NCI-H226 (cell line): ENCODE measurements around the gene ADCY5.

Source experiments
- DNase-seq: peaks from one replicate; pipeline ENCODE4 v3.0.0-alpha.2; 2015

ADCY5 gene

GRCh38 chr3:123424999-123425712, 23.7 kb downstream of the ADCY5 start:
- no peak for DNase-seq

GRCh38 chr3:123424321-123424998, 24.4 kb downstream of the ADCY5 start:
- no peak for DNase-seq

GRCh38 chr3:123423806-123424205, 25.1 kb downstream of the ADCY5 start:
- no peak for DNase-seq

GRCh38 chr3:123423031-123423430, 25.9 kb downstream of the ADCY5 start:
- no peak for DNase-seq

GRCh38 chr3:123422457-123422856, 26.4 kb downstream of the ADCY5 start:
- no peak for DNase-seq

GRCh38 chr3:123421353-123422174, 27.3 kb downstream of the ADCY5 start:
- no peak for DNase-seq

- DNase-seq = no peak
These were observed 28.4 kb downstream of the ADCY5 start for GRCh38 chr3:123420416-123420968.

- no peak for DNase-seq
These were observed 29.0 kb downstream of the ADCY5 start for GRCh38 chr3:123419850-123420297.

GRCh38 chr3:123419181-123419849, 29.6 kb downstream of the ADCY5 start:
- no peak for DNase-seq

GRCh38 chr3:123416647-123417046, 32.2 kb downstream of the ADCY5 start:
- no peak for DNase-seq

GRCh38 chr3:123416173-123416572, 32.7 kb downstream of the ADCY5 start:
- no peak for DNase-seq

GRCh38 chr3:123414973-123415775, 33.7 kb downstream of the ADCY5 start:
- no peak for DNase-seq

GRCh38 chr3:123412811-123413604, 35.9 kb downstream of the ADCY5 start:
- DNase-seq = no peak

- DNase-seq = no peak
These were observed 36.8 kb downstream of the ADCY5 start for GRCh38 chr3:123412076-123412475.

GRCh38 chr3:123411340-123412040, 37.4 kb downstream of the ADCY5 start:
- DNase-seq = no peak

GRCh38 chr3:123410149-123410515, 38.8 kb downstream of the ADCY5 start:
- no peak for DNase-seq

GRCh38 chr3:123409443-123410148, 39.3 kb downstream of the ADCY5 start:
- peak; percentile 32 for DNase-seq

- no peak for DNase-seq
These were observed 42.3 kb downstream of the ADCY5 start for GRCh38 chr3:123406598-123406997.

- no peak for DNase-seq
These were observed 42.9 kb downstream of the ADCY5 start for GRCh38 chr3:123405936-123406510.
